Right lobe of liver (tissue), 6 donors: ENCODE results near the gene RAB11FIP4. TPM values are rescaled to one million over a fixed set of nuclear protein-coding genes. Genes with fewer than 3 reads are reported as not detected.
"Not testable (repeated sequence)": the region's sequence is repeated elsewhere in the genome, so short reads cannot be mapped to it uniquely, and the experiment has no call there.

Experiments
- ATAC-seq, 4 donors: fragments of 200-7000 bp; cut with Tn5 transposase; one replicate each; pipeline ENCODE4 v1.9.1; 2020; ENCODE audit warnings: mild to moderate bottlenecking in 4 of 4, moderate library complexity in 4 of 4
- DNase-seq, 3 donors: peaks; one replicate each; pipeline ENCODE4 v3.0.0-alpha.2; 2020
- H3K27ac ChIP-seq, 3 donors: fragments of 200-600 bp; one replicate each; pipeline ENCODE4 v1.8.0; 2022
- H3K27me3 ChIP-seq, 2 donors: fragments of 200-600 bp; one replicate each; pipeline ENCODE4 v1.8.0; 2022
- H3K36me3 ChIP-seq, 4 donors: fragments of 200-600 bp; sonication (generic) in 1 of 4; one replicate each; pipeline versions ENCODE4 v1.5.1 to v1.8.0; 2017 to 2022; ENCODE audit warnings: control low read depth in 1 of 4
- H3K4me1 ChIP-seq, 4 donors: fragments of 200-600 bp; sonication (generic) in 1 of 4; one replicate each; pipeline versions ENCODE4 v1.5.1 to v1.8.0; 2017 to 2022; ENCODE audit warnings: control low read depth in 1 of 4
- H3K4me3 ChIP-seq, 3 donors: fragments of 200-600 bp; one replicate each; pipeline ENCODE4 v1.8.0; 2022
- H3K9me3 ChIP-seq, 4 donors: fragments of 200-600 bp; sonication (generic) in 1 of 4; one replicate each; pipeline versions ENCODE4 v1.5.1 to v1.8.0; 2017 to 2022; ENCODE audit warnings: control low read depth in 1 of 4
- CTCF ChIP-seq, 4 donors: fragments of 200-600 bp in 3 of 4; fragments of 450-650 bp in 1 of 4; IDR thresholded peaks; one replicate each; pipeline versions ENCODE4 v1.5.1 to v1.8.0; 2016 to 2022; ENCODE audit warnings: antibody characterized with exemption in 4 of 4, mild to moderate bottlenecking in 2 of 4
- POLR2A ChIP-seq: fragments of 450-650 bp; IDR thresholded peaks from one replicate; pipeline ENCODE4 v1.6.1; 2017; ENCODE audit warnings: antibody characterized with exemption, mild to moderate bottlenecking
- WGBS: methylation state at CpG from one replicate; pipeline ENCODE4 v1.1.6; 2018; ENCODE audit warnings: low coverage, low lambda C conversion rate; ENCODE audit not compliant: insufficient coverage; ENCODE audit errors: missing lambda C conversion rate; 5-methylcytosine and 5-hydroxymethylcytosine counted together
- intact Hi-C, 2 donors: fragments of 100-400 bp; cut with DNase I; formaldehyde crosslinking; loops; one replicate each; pipeline versions ENCODE4 v1.11.2 to v1.14.1; 2022
- total RNA-seq, 6 experiments: library from RNA; depleted of rRNA in 2 of 6; stranded (reverse); fragments of >200 nt in 2 of 6; fragmentation: NEBNext Ultra II Directional in 3 of 6; extraction: Animal tissue kit (Norgen Biotek cat#: 25700) in 3 of 6; gene quantifications; one replicate each; pipeline versions ENCODE4 v1.1.0 to v1.2.4, GENCODE V29; 2016 to 2023
- donor health status: DM: no; HTN: yes; CAD: no.
- donor health status: DM: no; HTN: no; CAD: no.
- donor health status: DM: no; HTN: no; CAD: no.
- donor health status: DM: no; HTN: yes; CAD: no.
- donor health status: DM: no; HTN: yes; CAD: no.

RAB11FIP4 gene
- total RNA-seq, 6 experiments from 2014 or later: 3.5 to 6.6 (median 4.6) TPM

GRCh38 chr17:31378638-31379037 is 12.8 kb upstream of the RAB11FIP4 start:
- Histone ChIP-seq H3K27ac (no peak overlapping the region), H3K9me3 (no peaks in the 10 kb centered on the region), H3K4me3 (no peak overlapping the region), H3K4me1 (no peaks in the 10 kb centered on the region), H3K27me3 (no peaks in the 10 kb centered on the region), H3K36me3 (no peaks in the 10 kb centered on the region)
- TF ChIP-seq POLR2A (no peak), CTCF (IDR thresholded peaks at IDR 0.05) (no peak)
- intact Hi-C loops: no loop called here
- DNase-seq: no peak
- no peak for ATAC-seq

GRCh38 chr17:31379597-31380205 is 11.8 kb upstream of the RAB11FIP4 start:
- no peaks in the 10 kb centered on the region for H3K27me3 ChIP-seq
- no peak overlapping the region for H3K4me3 ChIP-seq
- ATAC-seq: no peak
- intact Hi-C loops: no loop called here
- H3K4me1 ChIP-seq: no peaks in the 10 kb centered on the region
- no peaks in the 10 kb centered on the region for H3K9me3 ChIP-seq
- no peak overlapping the region for H3K27ac ChIP-seq
- TF ChIP-seq POLR2A (no peak), CTCF (IDR thresholded peaks at IDR 0.05) (no peak)
- 100% methylated on average over 1 of the region's 1 CpG for WGBS
- no peak for DNase-seq
- H3K36me3 ChIP-seq: no peaks in the 10 kb centered on the region

- ATAC-seq (no peak), DNase-seq (no peak)
- Histone ChIP-seq H3K9me3 (no peaks in the 10 kb centered on the region), H3K27ac (no peak overlapping the region), H3K4me1 (no peaks in the 10 kb centered on the region), H3K27me3 (no peaks in the 10 kb centered on the region), H3K4me3 (no peak overlapping the region), H3K36me3 (no peaks in the 10 kb centered on the region)
- TF ChIP-seq POLR2A (no peak), CTCF (IDR thresholded peaks at IDR 0.05) (no peak)
- intact Hi-C loops: no loop called here
Observed at GRCh38 chr17:31381165-31381668, 10.3 kb upstream of the RAB11FIP4 start.

- ATAC-seq, H3K27ac ChIP-seq, H3K4me3 ChIP-seq, H3K36me3 ChIP-seq, H3K9me3 ChIP-seq, H3K27me3 ChIP-seq, DNase-seq, intact Hi-C loops, H3K4me1 ChIP-seq: not testable (repeated sequence)
- WGBS: 93% methylated on average over 11 of the region's 11 CpGs
Observed at GRCh38 chr17:31382668-31383275, 8.7 kb upstream of the RAB11FIP4 start.

GRCh38 chr17:31383488-31383887 is 8.0 kb upstream of the RAB11FIP4 start:
- intact Hi-C loops, H3K4me3 ChIP-seq, H3K4me1 ChIP-seq, DNase-seq, H3K27ac ChIP-seq, H3K27me3 ChIP-seq, H3K9me3 ChIP-seq, ATAC-seq, H3K36me3 ChIP-seq: not testable (repeated sequence)
- WGBS: 100% methylated on average over 1 of the region's 6 CpGs
